Vagina (tissue), 2 donors: ENCODE measurements around the gene NALF2.

Experiments
- POLR2A ChIP-seq, 2 donors: fragments of 450-650 bp; IDR thresholded peaks; one replicate each; pipeline ENCODE4 v1.6.1; 2017; ENCODE audit warnings: antibody characterized with exemption in 2 of 2, mild to moderate bottlenecking in 2 of 2, moderate library complexity in 2 of 2
- POLR2AphosphoS5 ChIP-seq, 2 donors: sonication (generic); formaldehyde crosslinking; IDR thresholded peaks; one replicate each; pipeline ENCODE4 v1.9.0; 2017; ENCODE audit warnings: antibody characterized with exemption in 2 of 2, mild to moderate bottlenecking in 2 of 2, low read depth in 1 of 2; ENCODE audit not compliant: insufficient read depth in 1 of 2
- TF ChIP-seq, protein P1 (sequence below), 3 experiments: fragments of 450-650 bp in 2 of 3; fragments of 200-600 bp in 1 of 3; sonication (generic) in 1 of 3; IDR thresholded peaks; one replicate each; pipeline ENCODE4 v1.5.1; 2017 to 2019; ENCODE audit warnings: antibody characterized with exemption in 3 of 3, mild to moderate bottlenecking in 2 of 3, moderate library complexity in 2 of 3

GRCh38 chrX:69524781-69525363 is 20.7 kb downstream of the NALF2 start:
- TF ChIP-seq POLR2A (IDR thresholded peaks at IDR 0.05): no peak
- TF ChIP-seq, protein P1, sequence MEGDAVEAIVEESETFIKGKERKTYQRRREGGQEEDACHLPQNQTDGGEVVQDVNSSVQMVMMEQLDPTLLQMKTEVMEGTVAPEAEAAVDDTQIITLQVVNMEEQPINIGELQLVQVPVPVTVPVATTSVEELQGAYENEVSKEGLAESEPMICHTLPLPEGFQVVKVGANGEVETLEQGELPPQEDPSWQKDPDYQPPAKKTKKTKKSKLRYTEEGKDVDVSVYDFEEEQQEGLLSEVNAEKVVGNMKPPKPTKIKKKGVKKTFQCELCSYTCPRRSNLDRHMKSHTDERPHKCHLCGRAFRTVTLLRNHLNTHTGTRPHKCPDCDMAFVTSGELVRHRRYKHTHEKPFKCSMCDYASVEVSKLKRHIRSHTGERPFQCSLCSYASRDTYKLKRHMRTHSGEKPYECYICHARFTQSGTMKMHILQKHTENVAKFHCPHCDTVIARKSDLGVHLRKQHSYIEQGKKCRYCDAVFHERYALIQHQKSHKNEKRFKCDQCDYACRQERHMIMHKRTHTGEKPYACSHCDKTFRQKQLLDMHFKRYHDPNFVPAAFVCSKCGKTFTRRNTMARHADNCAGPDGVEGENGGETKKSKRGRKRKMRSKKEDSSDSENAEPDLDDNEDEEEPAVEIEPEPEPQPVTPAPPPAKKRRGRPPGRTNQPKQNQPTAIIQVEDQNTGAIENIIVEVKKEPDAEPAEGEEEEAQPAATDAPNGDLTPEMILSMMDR (IDR thresholded peaks at IDR 0.05): no peak
- TF ChIP-seq POLR2AphosphoS5 (IDR thresholded peaks at IDR 0.05; ENCODE audit: insufficient read depth in 1 of 2, low read depth in 1 of 2): no peak
